Sciatic nerve (tissue), 2 donors: ENCODE data around the gene NCKAP1. TPM values are rescaled to one million over a fixed set of nuclear protein-coding genes. Genes with fewer than 3 reads are reported as not detected.
"Not testable (repeated sequence)": the region's sequence is repeated elsewhere in the genome, so short reads cannot be mapped to it uniquely, and the experiment has no call there.

Source experiments
- ATAC-seq: fragments of 200-7000 bp; cut with Tn5 transposase; one replicate; pipeline ENCODE4 v1.9.1; 2020; ENCODE audit warnings: mild to moderate bottlenecking, moderate library complexity
- DNase-seq: peaks from one replicate; pipeline ENCODE4 v3.0.0-alpha.2; 2020; ENCODE audit warnings: low spot score
- intact Hi-C: fragments of 100-400 bp; cut with DNase I; formaldehyde crosslinking; loops from one replicate; pipeline ENCODE4 v1.14.2; 2022
- total RNA-seq: library from RNA; stranded (reverse); fragmentation: NEBNext Ultra II Directional; extraction: Animal tissue kit (Norgen Biotek cat#: 25700); gene quantifications from one replicate; pipeline ENCODE4 v1.2.1, GENCODE V29; 2021
- donor health status: DM: no; HTN: no; CAD: no.
- donor health status: DM: no; HTN: no; CAD: no.

Gene NCKAP1
- total RNA-seq, 1 donor from 2014 or later: 150 TPM

- intact Hi-C loops: no loop called here
- DNase-seq (no peak), ATAC-seq (no peak)
Observed at GRCh38 chr2:182962641-182963040, 75.6 kb downstream of the NCKAP1 start.

GRCh38 chr2:182960869-182961268, 77.4 kb downstream of the NCKAP1 start:
- ATAC-seq, intact Hi-C loops, DNase-seq: not testable (repeated sequence)

GRCh38 chr2:182954789-182955188, 83.5 kb downstream of the NCKAP1 start:
- intact Hi-C loops: no loop called here
- no peak for DNase-seq
- peak; percentile 41 for ATAC-seq

- DNase-seq (no peak), ATAC-seq (no peak)
- intact Hi-C loops: no loop called here
Observed at GRCh38 chr2:182952741-182953450, 85.4 kb downstream of the NCKAP1 start.

- no peak for ATAC-seq
- intact Hi-C loops: no loop called here
Observed at GRCh38 chr2:182951948-182952663, 86.2 kb downstream of the NCKAP1 start.

GRCh38 chr2:182950546-182950945, 87.7 kb downstream of the NCKAP1 start:
- no peak for ATAC-seq
- no peak for DNase-seq
- intact Hi-C loops: no loop called here

More at GRCh38 chr2:182951948-182952663, 86.2 kb downstream of the NCKAP1 start:
- DNase-seq: no peak

- DNase-seq: no peak
- ATAC-seq: no peak
- intact Hi-C loops: no loop called here
Observed at GRCh38 chr2:182949572-182950189, 88.6 kb downstream of the NCKAP1 start.

- intact Hi-C loops: no loop called here
- ATAC-seq (no peak), DNase-seq (no peak)
Observed at GRCh38 chr2:182949052-182949451, 89.2 kb downstream of the NCKAP1 start.

- DNase-seq: no peak
- ATAC-seq: no peak
- intact Hi-C loops: no loop called here
Observed at GRCh38 chr2:182946958-182947369, 91.3 kb downstream of the NCKAP1 start.

GRCh38 chr2:182943339-182943738, 94.9 kb downstream of the NCKAP1 start:
- intact Hi-C loops: no loop called here
- no peak for ATAC-seq
- no peak for DNase-seq

GRCh38 chr2:182942756-182943155, 95.5 kb downstream of the NCKAP1 start:
- intact Hi-C loops: no loop called here
- DNase-seq (no peak), ATAC-seq (no peak)

GRCh38 chr2:182941919-182942318, 96.3 kb downstream of the NCKAP1 start:
- intact Hi-C loops: no loop called here

GRCh38 chr2:182941121-182941722, 97.0 kb downstream of the NCKAP1 start:
- no peak for DNase-seq
- intact Hi-C loops: no loop called here
- ATAC-seq: no peak

More at GRCh38 chr2:182941919-182942318, 96.3 kb downstream of the NCKAP1 start:
- no peak for DNase-seq
- no peak for ATAC-seq

- intact Hi-C loops: no loop called here
- DNase-seq (no peak), ATAC-seq (no peak)
Observed at GRCh38 chr2:182937870-182938269, 100.4 kb downstream of the NCKAP1 start.

GRCh38 chr2:182933629-182934028, 104.6 kb downstream of the NCKAP1 start:
- no peak for DNase-seq
- no peak for ATAC-seq
- intact Hi-C loops: no loop called here

GRCh38 chr2:182929972-182930371, 108.3 kb downstream of the NCKAP1 start:
- DNase-seq (no peak), ATAC-seq (no peak)
- intact Hi-C loops: no loop called here

- peak; percentile 65 for ATAC-seq
- no peak for DNase-seq
- intact Hi-C loops: no loop called here
Observed at GRCh38 chr2:182924306-182924705, 114.0 kb downstream of the NCKAP1 start.

GRCh38 chr2:182921234-182921633, 117.0 kb downstream of the NCKAP1 start:
- ATAC-seq: no peak
- intact Hi-C loops: no loop called here

GRCh38 chr2:182920631-182921056, 117.6 kb downstream of the NCKAP1 start:
- intact Hi-C loops: no loop called here
- ATAC-seq (no peak), DNase-seq (no peak)

More at GRCh38 chr2:182921234-182921633, 117.0 kb downstream of the NCKAP1 start:
- no peak for DNase-seq

- ATAC-seq (no peak), DNase-seq (no peak)
- intact Hi-C loops: no loop called here
Observed at GRCh38 chr2:182920089-182920488, 118.2 kb downstream of the NCKAP1 start.
